Activated naive CD4-positive, alpha-beta T cell treated with anti-CD3 and anti-CD28 coated beads, Interleukin-2, amount 50 U/mL, for 72 hours (primary cell): ENCODE data around the gene FOXE1. TPM values are rescaled to one million over a fixed set of nuclear protein-coding genes. Genes with fewer than 3 reads are reported as not detected.

Experiments
- ATAC-seq, 2 donors: fragments of 150-1000 bp; cut with Tn5 transposase; 2 replicates each; pipeline ENCODE4 v1.10.0; 2021; ENCODE audit warnings: mild to moderate bottlenecking in 2 of 2, moderate library complexity in 2 of 2
- DNase-seq, 2 donors: peaks; one replicate each; pipeline ENCODE4 v3.0.0; 2021 to 2022; ENCODE audit warnings: low spot score in 2 of 2
- H3K27ac Mint-ChIP-seq, 2 donors: one replicate each; pipeline ENCODE4 v1.8.0; 2022; ENCODE audit warnings: mild to moderate bottlenecking in 2 of 2, mixed read lengths in 2 of 2
- H3K36me3 Mint-ChIP-seq, 2 donors: one replicate each; pipeline ENCODE4 v1.8.0; 2022; ENCODE audit warnings: mixed read lengths in 2 of 2
- H3K9me3 Mint-ChIP-seq, 2 donors: one replicate each; pipeline ENCODE4 v1.8.0; 2022; ENCODE audit warnings: mixed read lengths in 2 of 2
- total RNA-seq, 2 donors: library from RNA; stranded (reverse); gene quantifications; one replicate each; pipeline ENCODE4 v1.2.3, GENCODE V29; 2022

FOXE1 gene
- total RNA-seq, 2 donors from 2014 or later, result 0.06 to 0.07 TPM

GRCh38 chr9:97845130-97845529, 7.9 kb upstream of the FOXE1 start:
- no peak for ATAC-seq
- Mint-ChIP-seq H3K27ac (no peak overlapping the region), H3K9me3 (no peaks in the 10 kb centered on the region), H3K36me3 (peaks cover 0 to 6% of the 10 kb centered on the region in 2 donors)
- no peak for DNase-seq

- DNase-seq, result no peak
- Mint-ChIP-seq H3K27ac (no peak overlapping the region), H3K9me3 (no peaks in the 10 kb centered on the region), H3K36me3 (peaks cover 0 to 6% of the 10 kb centered on the region in 2 donors)
- ATAC-seq, result no peak
These were observed 7.3 kb upstream of the FOXE1 start for GRCh38 chr9:97845763-97846162.

- DNase-seq (no peak), ATAC-seq (no peak)
- Mint-ChIP-seq H3K9me3 (no peaks in the 10 kb centered on the region), H3K27ac (no peak overlapping the region), H3K36me3 (peaks cover 0 to 6% of the 10 kb centered on the region in 2 donors)
These were observed 6.7 kb upstream of the FOXE1 start for GRCh38 chr9:97846347-97846746.

GRCh38 chr9:97847474-97848214, 5.4 kb upstream of the FOXE1 start:
- Mint-ChIP-seq H3K36me3 (peaks cover 0 to 6% of the 10 kb centered on the region in 2 donors), H3K9me3 (no peaks in the 10 kb centered on the region), H3K27ac (no peak overlapping the region)
- no peak for ATAC-seq
- DNase-seq, result no peak

- Mint-ChIP-seq H3K9me3 (no peaks in the 10 kb centered on the region), H3K27ac (no peak overlapping the region), H3K36me3 (peaks cover 0 to 6% of the 10 kb centered on the region in 2 donors)
- ATAC-seq, result no peak
- no peak for DNase-seq
These were observed 4.9 kb upstream of the FOXE1 start for GRCh38 chr9:97848215-97848479.

GRCh38 chr9:97848480-97849237, 4.4 kb upstream of the FOXE1 start:
- H3K36me3 Mint-ChIP-seq, result peaks cover 0 to 6% of the 10 kb centered on the region in 2 donors
- no peaks in the 10 kb centered on the region for H3K9me3 Mint-ChIP-seq
- DNase-seq (no peak), ATAC-seq (peak in 1 of 2 donors; percentile 24)
- H3K27ac Mint-ChIP-seq, result no peak overlapping the region

GRCh38 chr9:97849980-97850379, 3.0 kb upstream of the FOXE1 start:
- no peak for ATAC-seq
- Mint-ChIP-seq H3K36me3 (peaks cover 0 to 11% of the 10 kb centered on the region in 2 donors), H3K27ac (no peak overlapping the region), H3K9me3 (no peaks in the 10 kb centered on the region)
- no peak for DNase-seq

GRCh38 chr9:97850746-97851445, 2.1 kb upstream of the FOXE1 start:
- H3K27ac Mint-ChIP-seq, result no peak overlapping the region
- no peaks in the 10 kb centered on the region for H3K9me3 Mint-ChIP-seq
- DNase-seq (no peak), ATAC-seq (no peak)
- H3K36me3 Mint-ChIP-seq, result peaks cover 0 to 11% of the 10 kb centered on the region in 2 donors

- ATAC-seq (no peak), DNase-seq (no peak)
- Mint-ChIP-seq H3K36me3 (peaks cover 0 to 11% of the 10 kb centered on the region in 2 donors), H3K9me3 (no peaks in the 10 kb centered on the region), H3K27ac (no peak overlapping the region)
These were observed 1.6 kb upstream of the FOXE1 start for GRCh38 chr9:97851446-97851883.

GRCh38 chr9:97852001-97852398, 1.0 kb upstream of the FOXE1 start:
- H3K9me3 Mint-ChIP-seq, result no peaks in the 10 kb centered on the region
- no peak overlapping the region for H3K27ac Mint-ChIP-seq
- DNase-seq, result no peak
- ATAC-seq, result no peak
- H3K36me3 Mint-ChIP-seq, result peaks cover 0 to 12% of the 10 kb centered on the region in 2 donors

GRCh38 chr9:97852399-97853055, 499 bp upstream of the FOXE1 start:
- Mint-ChIP-seq H3K27ac (no peak overlapping the region), H3K9me3 (no peaks in the 10 kb centered on the region), H3K36me3 (peaks cover 0 to 13% of the 10 kb centered on the region in 2 donors)
- DNase-seq (no peak), ATAC-seq (peak in 1 of 2 donors; percentile 11)

- no peaks in the 10 kb centered on the region for H3K9me3 Mint-ChIP-seq
- H3K36me3 Mint-ChIP-seq, result peaks cover 0 to 13% of the 10 kb centered on the region in 2 donors
- ATAC-seq (peak; percentile 81 to 89), DNase-seq (peak in 1 of 2 donors; percentile 74)
- H3K27ac Mint-ChIP-seq, result no peak overlapping the region
These were observed 1.0 kb downstream of the FOXE1 start for GRCh38 chr9:97853844-97854695.

GRCh38 chr9:97854696-97855485, 1.9 kb downstream of the FOXE1 start:
- Mint-ChIP-seq H3K9me3 (no peaks in the 10 kb centered on the region), H3K36me3 (peaks cover 0 to 13% of the 10 kb centered on the region in 2 donors), H3K27ac (no peak overlapping the region)
- DNase-seq, result no peak
- ATAC-seq, result no peak

- Mint-ChIP-seq H3K27ac (no peak overlapping the region), H3K9me3 (no peaks in the 10 kb centered on the region), H3K36me3 (peaks cover 0 to 13% of the 10 kb centered on the region in 2 donors)
These were observed 2.5 kb downstream of the FOXE1 start for GRCh38 chr9:97855486-97855875.

GRCh38 chr9:97855899-97856298, 2.9 kb downstream of the FOXE1 start:
- H3K9me3 Mint-ChIP-seq, result no peaks in the 10 kb centered on the region
- H3K36me3 Mint-ChIP-seq, result peaks cover 0 to 13% of the 10 kb centered on the region in 2 donors
- DNase-seq (no peak), ATAC-seq (no peak)
- no peak overlapping the region for H3K27ac Mint-ChIP-seq

More at GRCh38 chr9:97855486-97855875, 2.5 kb downstream of the FOXE1 start:
- no peak for ATAC-seq
- no peak for DNase-seq
